H1 (cell line): ENCODE data around the gene WDR38. TPM values are rescaled to one million over a fixed set of nuclear protein-coding genes. Genes with fewer than 3 reads are reported as not detected.
A peak's percentile ranks its signal among the peaks of the same experiment; 100 is the strongest.

ENCODE experiments used
- CTCF ChIA-PET: fragments of 300-600 bp; sonication (Branson Sonifier 250); formaldehyde crosslinking; loops from one replicate; lab custom pipeline; 2021; ENCODE audit not compliant: partially characterized antibody; lab: Charles Lee
- POLR2A ChIA-PET: fragments of 300-600 bp; sonication (Branson Sonifier 250); formaldehyde crosslinking; loops from one replicate; lab custom pipeline; 2021; ENCODE audit warnings: inconsistent platforms; ENCODE audit not compliant: partially characterized antibody; lab: Charles Lee
- DNase-seq, 2 experiments: peaks; one replicate each; pipeline versions ENCODE4 v3.0.0 to v3.0.0-alpha.2; 2010 to 2022; ENCODE audit warnings: low spot score in 2 of 2, low read depth in 1 of 2, mixed read lengths in 1 of 2
- FAIRE-seq: peaks from 2 replicates; lab custom pipeline; 2011; peaks lifted over from hg19 to GRCh38; lab: Jason Lieb, UNC
- H2AFZ ChIP-seq: 2 replicates; pipeline ENCODE4 v1.8.1; 2012; ENCODE audit warnings: low read length, inconsistent platforms
- H2AK5ac ChIP-seq: 2 replicates; pipeline ENCODE4 v1.6.1; 2013; ENCODE audit warnings: low read depth, low read length
- H2BK120ac ChIP-seq: replicated peaks from 2 replicates; pipeline ENCODE3; 2013; ENCODE audit warnings: low read depth, low read length, inconsistent platforms
- H2BK12ac ChIP-seq: 2 replicates; pipeline ENCODE4 v1.6.1; 2013; ENCODE audit warnings: low read depth, low read length
- H2BK15ac ChIP-seq: 2 replicates; pipeline ENCODE4 v1.6.1; 2013; ENCODE audit warnings: low read length
- H2BK20ac ChIP-seq: 2 replicates; pipeline ENCODE4 v1.6.1; 2013; ENCODE audit warnings: low read length
- H2BK5ac ChIP-seq: 2 replicates; pipeline ENCODE4 v1.6.1; 2013; ENCODE audit warnings: low read depth, low read length
- H3K14ac ChIP-seq: 2 replicates; pipeline ENCODE4 v1.6.1; 2013; ENCODE audit warnings: inconsistent platforms; ENCODE audit not compliant: insufficient read length
- H3K18ac ChIP-seq: 2 replicates; pipeline ENCODE4 v1.6.1; 2013; ENCODE audit warnings: low read length; ENCODE audit errors: extremely low read depth
- H3K23ac ChIP-seq: 2 replicates; pipeline ENCODE4 v1.6.1; 2013; ENCODE audit warnings: inconsistent platforms; ENCODE audit not compliant: insufficient read length
- H3K23me2 ChIP-seq: 2 replicates; pipeline ENCODE4 v1.6.1; 2013; ENCODE audit warnings: low read depth, low read length
- H3K27ac ChIP-seq: 2 replicates; pipeline ENCODE4 v1.6.1; 2011; ENCODE audit warnings: low read depth, low read length, inconsistent platforms
- H3K27me3 ChIP-seq, 4 experiments: replicated peaks in 1 of 4; 1 replicate in 1 of 4; 2 replicates in 3 of 4; pipeline versions ENCODE4 v1.6.1 to v1.8.1; 2011 to 2013; ENCODE audit warnings: low read length in 3 of 4, mild to moderate bottlenecking in 3 of 4, inconsistent platforms in 2 of 4, mixed read lengths in 2 of 4, moderate library complexity in 1 of 4; ENCODE audit not compliant: control insufficient read depth in 3 of 4, insufficient read depth in 3 of 4; ENCODE audit errors: extremely low read depth in 1 of 4
- H3K36me3 ChIP-seq, 4 experiments: 2 replicates each; pipeline versions ENCODE4 v1.6.1 to v1.8.1; 2011 to 2013; ENCODE audit warnings: mild to moderate bottlenecking in 4 of 4, low read length in 3 of 4, moderate library complexity in 2 of 4, control low read depth in 1 of 4, inconsistent platforms in 1 of 4; ENCODE audit not compliant: insufficient read depth in 4 of 4, control insufficient read depth in 2 of 4
- H3K4ac ChIP-seq: replicated peaks from 2 replicates; pipeline ENCODE3; 2013; ENCODE audit warnings: low read length, low read depth, mixed read lengths, inconsistent platforms; ENCODE audit not compliant: insufficient read length
- H3K4me1 ChIP-seq, 4 experiments: replicated peaks in 1 of 4; 1 replicate in 1 of 4; 2 replicates in 3 of 4; pipeline versions ENCODE4 v1.6.1 to v1.8.1; 2011 to 2013; ENCODE audit warnings: low read length in 3 of 4, inconsistent platforms in 2 of 4, mixed read lengths in 1 of 4; ENCODE audit not compliant: insufficient read depth in 4 of 4, control insufficient read depth in 3 of 4
- H3K4me2 ChIP-seq, 2 experiments: 2 replicates each; pipeline versions ENCODE4 v1.6.1 to v1.8.1; 2011 to 2013; ENCODE audit warnings: low read depth in 2 of 2, low read length in 2 of 2, control low read depth in 1 of 2, inconsistent platforms in 1 of 2, mild to moderate bottlenecking in 1 of 2; ENCODE audit not compliant: insufficient read depth in 1 of 2
- H3K4me3 ChIP-seq, 4 experiments: fragments of 200-600, 300-600 bp in 1 of 4; sonication (generic), shearing (Covaris generic), sonication (Bioruptor Twin) in 1 of 4; 2 replicates each; pipeline versions ENCODE4 v1.5.1 to v1.8.1; 2011 to 2016; ENCODE audit warnings: low read length in 4 of 4, low read depth in 3 of 4, control low read depth in 2 of 4, inconsistent platforms in 2 of 4, mild to moderate bottlenecking in 2 of 4, mixed read lengths in 1 of 4, moderate library complexity in 1 of 4; ENCODE audit not compliant: insufficient read depth in 2 of 4; ENCODE audit errors: extremely low read depth in 1 of 4
- H3K56ac ChIP-seq: replicated peaks from 2 replicates; pipeline ENCODE3; 2013; ENCODE audit warnings: low read depth, mild to moderate bottlenecking, mixed read lengths, low read length, inconsistent platforms; ENCODE audit not compliant: insufficient read length
- H3K79me1 ChIP-seq: 2 replicates; pipeline ENCODE4 v1.6.1; 2013; ENCODE audit warnings: low read depth, low read length, control low read depth
- H3K79me2 ChIP-seq, 2 experiments: 2 replicates each; pipeline versions ENCODE4 v1.6.1 to v1.8.1; 2012 to 2013; ENCODE audit warnings: low read length in 2 of 2, mild to moderate bottlenecking in 2 of 2, inconsistent platforms in 1 of 2; ENCODE audit not compliant: insufficient read depth in 2 of 2, control insufficient read depth in 1 of 2
- H3K9ac ChIP-seq, 4 experiments: replicated peaks in 1 of 4; 1 replicate in 1 of 4; 2 replicates in 3 of 4; pipeline versions ENCODE4 v1.6.1 to v1.8.1; 2011 to 2013; ENCODE audit warnings: low read depth in 3 of 4, low read length in 3 of 4, control low read depth in 2 of 4, mild to moderate bottlenecking in 2 of 4, moderate library complexity in 2 of 4, inconsistent platforms in 1 of 4; ENCODE audit errors: extremely low read depth in 1 of 4
- H3K9me3 ChIP-seq, 2 experiments: 2 replicates each; pipeline versions ENCODE4 v1.6.1 to v1.8.1; 2012 to 2013; ENCODE audit warnings: mild to moderate bottlenecking in 2 of 2, moderate library complexity in 2 of 2, control low read depth in 1 of 2, inconsistent platforms in 1 of 2, low read depth in 1 of 2, low read length in 1 of 2, mixed read lengths in 1 of 2; ENCODE audit not compliant: insufficient read depth in 2 of 2
- H4K20me1 ChIP-seq, 2 experiments: replicated peaks in 1 of 2; 2 replicates each; pipeline versions ENCODE3 to v1.8.1; 2011 to 2013; ENCODE audit warnings: inconsistent platforms in 2 of 2, low read length in 2 of 2, mild to moderate bottlenecking in 1 of 2; ENCODE audit not compliant: insufficient read depth in 2 of 2, control insufficient read depth in 1 of 2
- H4K5ac ChIP-seq: 2 replicates; pipeline ENCODE4 v1.6.1; 2013; ENCODE audit warnings: low read length, low read depth, mixed read lengths, inconsistent platforms; ENCODE audit not compliant: insufficient read length
- H4K8ac ChIP-seq: 2 replicates; pipeline ENCODE4 v1.8.0; 2013; ENCODE audit warnings: mild to moderate bottlenecking, moderate library complexity, low read length, inconsistent platforms; ENCODE audit not compliant: insufficient read depth; ENCODE audit errors: extremely low read depth
- H4K91ac ChIP-seq: replicated peaks from 2 replicates; pipeline ENCODE3; 2013; ENCODE audit warnings: low read length, mixed read lengths, inconsistent platforms; ENCODE audit not compliant: insufficient read length
- JUND ChIP-seq: IDR thresholded peaks from 2 replicates; pipeline ENCODE4 v1.6.1; 2011; ENCODE audit warnings: mild to moderate bottlenecking, improper control_type of control experiment, low read length
- KDM4A ChIP-seq: IDR thresholded peaks from one replicate; pipeline ENCODE4 v1.7.1; 2012; ENCODE audit warnings: low read depth, mild to moderate bottlenecking, moderate library complexity, low read length, inconsistent platforms; ENCODE audit not compliant: severe bottlenecking
- RXRA ChIP-seq: IDR thresholded peaks from 2 replicates; pipeline ENCODE4 v1.6.1; 2011; ENCODE audit warnings: low read depth, mild to moderate bottlenecking, low read length, moderate library complexity; ENCODE audit not compliant: insufficient read depth
- SIN3A ChIP-seq, 2 experiments: IDR thresholded peaks in 1 of 2; conservative IDR thresholded peaks in 1 of 2; 2 replicates each; pipeline ENCODE4 v1.6.1; 2011 to 2012; ENCODE audit warnings: low read length in 2 of 2, improper control_type of control experiment in 1 of 2, low read depth in 1 of 2, mild to moderate bottlenecking in 1 of 2
- SIX5 ChIP-seq: IDR thresholded peaks from 2 replicates; pipeline ENCODE4 v1.6.1; 2011; ENCODE audit warnings: mild to moderate bottlenecking, low read depth, low read length
- WGBS, 2 experiments: shearing (Covaris generic) in 1 of 2; methylation state at CpG; one replicate each; pipeline versions ENCODE4 v1.1.6 to v1.1.7; 2013 to 2015; ENCODE audit warnings: low lambda C conversion rate in 2 of 2, mixed read lengths in 2 of 2, inconsistent platforms in 1 of 2, low coverage in 1 of 2, missing lambda C conversion rate in 1 of 2; ENCODE audit not compliant: insufficient replicate concordance in 2 of 2, insufficient coverage in 1 of 2, insufficient read length in 1 of 2; ENCODE audit errors: extremely low coverage in 1 of 2, missing lambda C conversion rate in 1 of 2; 5-methylcytosine and 5-hydroxymethylcytosine counted together
- polyA plus RNA-seq, 7 experiments: library from polyadenylated mRNA; depleted of rRNA in 3 of 7; stranded (reverse) in 5 of 7; unstranded in 2 of 7; fragments of >200 nt in 5 of 7; fragments of 200-250 nt in 2 of 7; gene quantifications; 1 replicate in 5 of 7; 2 replicates in 1 of 7; 4 replicates in 1 of 7; pipeline versions ENCODE4 v1.2.1 to v1.2.3, GENCODE V29; 2011 to 2013; ENCODE audit warnings: missing spikeins in 2 of 7, mixed read lengths in 2 of 7
- total RNA-seq: library from RNA; stranded (reverse); fragmentation: NEBNext Ultra II Directional; extraction: Animal tissue kit (Norgen Biotek cat#: 25700); gene quantifications from 2 replicates; pipeline ENCODE4 v1.2.1, GENCODE V29; 2021

WDR38 gene
- total and polyA plus RNA-seq, 2 of the 8 experiments (the other 6 are each of a cell fraction or from before 2014, with no cell fraction given) = not detected

DNA sequence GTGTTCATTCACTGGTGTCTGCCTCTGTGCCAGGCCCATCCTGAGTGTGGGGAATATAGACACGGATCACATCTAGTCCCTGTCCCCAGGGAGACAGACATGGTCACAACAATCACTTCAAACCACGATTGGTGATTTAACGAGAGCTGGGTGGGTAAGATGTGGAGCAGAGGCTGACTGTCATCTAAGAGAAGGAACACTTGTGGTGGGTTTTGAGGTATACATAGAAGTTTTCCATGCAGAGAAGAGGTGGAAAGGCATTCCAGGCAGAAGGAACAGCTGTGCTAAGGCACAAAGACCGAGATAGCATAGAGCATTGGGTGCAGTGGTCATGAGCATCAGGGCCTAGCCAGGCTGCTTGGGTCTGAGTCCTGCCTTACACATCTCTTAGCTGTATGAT is 22.7 kb upstream of the WDR38 start:
- no peak overlapping the region for H4K8ac ChIP-seq
- H2BK12ac ChIP-seq = no peak overlapping the region; the same call in 1 of the 2 replicates
- no peak overlapping the region for H3K23ac ChIP-seq
- no peak overlapping the region for H3K4me2 ChIP-seq
- H3K4me3 ChIP-seq = no peak overlapping the region
- H3K27ac ChIP-seq = no peak overlapping the region
- H2BK20ac ChIP-seq = 0 out of 2 replicates have a peak overlapping the region, but pooled peaks have one; percentile 1
- no peak overlapping the region for H3K9ac ChIP-seq
- POLR2A ChIA-PET = interaction anchor here (1.3 to 3.2 kb wide), 3 partner anchors 10 to 31 kb away, joined by 3 to 18 read pairs (median 4); partner anchors contain the start of genes ARPC5L and RPL35
- 68% methylated on average over 4 of the region's 4 CpGs; no CpG with 5 or more reads in 1 of the 2 experiments for WGBS, 2 experiments
- no peak overlapping the region for H2AFZ ChIP-seq
- peak overlapping the region; percentile 22 for H4K5ac ChIP-seq
- FAIRE-seq (no peak), DNase-seq (no peak)
- TF ChIP-seq SIN3A (conservative IDR thresholded peaks at IDR 0.05 in 1 of 2, IDR thresholded peaks at IDR 0.05 in 1 of 2; ENCODE audit: low read depth in 1 of 2, low read length in 2 of 2) (no peak), JUND (no peak), RXRA (no peak), KDM4A (no peak), SIX5 (no peak)
- no peak overlapping the region for H3K18ac ChIP-seq
- no peak overlapping the region for H2AK5ac ChIP-seq
- H3K9me3 ChIP-seq = no peaks in the 10 kb centered on the region
- no peaks in the 10 kb centered on the region for H3K79me1 ChIP-seq
- no peak overlapping the region for H2BK120ac ChIP-seq
- H3K79me2 ChIP-seq = no peaks in the 10 kb centered on the region
- H4K20me1 ChIP-seq = no peaks in the 10 kb centered on the region
- no peak overlapping the region for H3K56ac ChIP-seq
- H3K27me3 ChIP-seq = no peaks in the 10 kb centered on the region
- no peak overlapping the region for H2BK15ac ChIP-seq
- H3K14ac ChIP-seq = no peak overlapping the region
- H4K91ac ChIP-seq = no peak overlapping the region
- H3K36me3 ChIP-seq = no peaks in the 10 kb centered on the region
- no peak overlapping the region for H2BK5ac ChIP-seq
- CTCF ChIA-PET = interaction anchor here (0.7 to 65.2 kb wide), 7 partner anchors 12 to 256 kb away, joined by 3 to 1529 read pairs (median 8); partner anchors contain the start of genes ARPC5L, NR6A1, OLFML2A and RPL35
- H3K23me2 ChIP-seq = no peaks in the 10 kb centered on the region
- peaks cover 0 to 3% (median 1%) of the 10 kb centered on the region in 4 experiments; a peak in 3 of 7 replicates for H3K4me1 ChIP-seq
- no peak overlapping the region for H3K4ac ChIP-seq
